HG03354 (cell line): ENCODE measurements around the gene ARAF.

Source experiments
- ATAC-seq: cut with Tn5 transposase; IDR thresholded peaks from one replicate; pipeline ENCODE4 v1.9.1; 2021; ENCODE audit warnings: mild to moderate bottlenecking; ENCODE audit not compliant: unreplicated experiment, poor library complexity, severe bottlenecking

ARAF gene

GRCh38 chrX:47562615-47563243 is 1.7 kb downstream of the ARAF start:
- no peak for ATAC-seq

GRCh38 chrX:47563801-47564315 is 2.9 kb downstream of the ARAF start:
- no peak for ATAC-seq

- ATAC-seq: no peak
Observed at GRCh38 chrX:47564438-47565085, 3.6 kb downstream of the ARAF start.

- no peak for ATAC-seq
Observed at GRCh38 chrX:47566841-47567240, 5.8 kb downstream of the ARAF start.

GRCh38 chrX:47568656-47569295 is 7.8 kb downstream of the ARAF start:
- no peak for ATAC-seq

GRCh38 chrX:47570794-47571193 is 9.8 kb downstream of the ARAF start:
- ATAC-seq: no peak

- ATAC-seq: no peak
Observed at GRCh38 chrX:47571215-47571614, 10.2 kb downstream of the ARAF start.

GRCh38 chrX:47571896-47572295 is 10.9 kb downstream of the ARAF start:
- ATAC-seq: no peak

GRCh38 chrX:47572773-47573340 is 11.9 kb downstream of the ARAF start:
- ATAC-seq: no peak

GRCh38 chrX:47573341-47574075 is 12.5 kb downstream of the ARAF start:
- ATAC-seq: no peak

GRCh38 chrX:47574076-47574546 is 13.1 kb downstream of the ARAF start:
- ATAC-seq: no peak

- ATAC-seq: no peak
Observed at GRCh38 chrX:47574547-47575301, 13.7 kb downstream of the ARAF start.

- no peak for ATAC-seq
Observed at GRCh38 chrX:47576021-47576898, 15.3 kb downstream of the ARAF start.

GRCh38 chrX:47577424-47577823 is 16.4 kb downstream of the ARAF start:
- ATAC-seq: no peak

GRCh38 chrX:47577901-47578300 is 16.9 kb downstream of the ARAF start:
- ATAC-seq: no peak

GRCh38 chrX:47578692-47579091 is 17.7 kb downstream of the ARAF start:
- ATAC-seq: no peak

GRCh38 chrX:47579537-47579936 is 18.5 kb downstream of the ARAF start:
- ATAC-seq: no peak
